ENCODE results near the gene SEMA3B. TPM values are rescaled to one million over a fixed set of nuclear protein-coding genes. Genes with fewer than 3 reads are reported as not detected.

Gene SEMA3B
- total RNA-seq, 2 experiments from 2014 or later = 0.52 to 0.84 TPM

DNA sequence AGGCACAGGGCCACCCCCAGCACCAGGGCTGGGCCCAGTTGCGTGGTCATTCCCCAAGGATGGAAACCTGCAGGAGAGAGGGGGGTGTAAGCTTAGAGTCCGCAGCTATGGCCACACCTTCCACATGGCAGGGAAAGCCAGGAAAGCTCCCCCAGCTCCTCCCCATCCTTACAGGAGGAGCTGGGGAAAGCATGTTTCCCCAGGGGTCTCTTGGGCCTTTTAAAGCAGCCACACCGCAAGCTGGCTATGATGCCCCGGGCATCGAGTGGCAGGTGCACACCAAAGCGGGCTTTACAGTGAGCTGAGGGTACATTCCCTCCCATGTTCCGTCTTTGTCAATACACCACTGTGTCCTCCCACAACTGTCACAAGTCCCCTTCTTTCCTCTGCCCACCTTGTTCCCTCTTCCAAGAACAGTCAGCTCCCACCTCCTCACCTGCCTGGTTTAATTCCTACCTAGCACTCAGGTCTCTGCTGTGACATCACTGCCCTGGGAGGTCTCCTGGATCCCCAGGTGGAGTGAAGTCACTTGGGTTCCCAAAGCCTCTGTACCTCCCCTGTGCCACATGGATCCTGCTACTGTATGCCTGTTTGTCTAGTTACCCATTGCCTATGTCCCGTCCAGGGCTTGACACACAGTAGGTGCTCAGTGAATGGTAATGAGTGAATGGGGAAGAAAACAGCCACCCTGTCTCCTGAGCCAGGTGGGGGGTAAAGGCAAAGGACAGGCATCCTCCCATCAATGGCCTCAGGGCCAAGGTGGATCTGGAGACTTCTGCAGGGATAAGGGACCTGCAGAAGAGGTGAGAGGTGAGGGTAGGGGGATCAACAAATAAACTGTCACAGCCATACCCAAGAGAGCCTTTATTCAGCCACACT lies 26.8 kb downstream of the SEMA3B start:
- ChIA-PET POLR2A (no interaction called here), CTCF (interaction anchor here (1.3 kb wide), 1 partner anchor 21 kb away, joined by 3 read pairs; no protein-coding TSS in a partner anchor)

DNA sequence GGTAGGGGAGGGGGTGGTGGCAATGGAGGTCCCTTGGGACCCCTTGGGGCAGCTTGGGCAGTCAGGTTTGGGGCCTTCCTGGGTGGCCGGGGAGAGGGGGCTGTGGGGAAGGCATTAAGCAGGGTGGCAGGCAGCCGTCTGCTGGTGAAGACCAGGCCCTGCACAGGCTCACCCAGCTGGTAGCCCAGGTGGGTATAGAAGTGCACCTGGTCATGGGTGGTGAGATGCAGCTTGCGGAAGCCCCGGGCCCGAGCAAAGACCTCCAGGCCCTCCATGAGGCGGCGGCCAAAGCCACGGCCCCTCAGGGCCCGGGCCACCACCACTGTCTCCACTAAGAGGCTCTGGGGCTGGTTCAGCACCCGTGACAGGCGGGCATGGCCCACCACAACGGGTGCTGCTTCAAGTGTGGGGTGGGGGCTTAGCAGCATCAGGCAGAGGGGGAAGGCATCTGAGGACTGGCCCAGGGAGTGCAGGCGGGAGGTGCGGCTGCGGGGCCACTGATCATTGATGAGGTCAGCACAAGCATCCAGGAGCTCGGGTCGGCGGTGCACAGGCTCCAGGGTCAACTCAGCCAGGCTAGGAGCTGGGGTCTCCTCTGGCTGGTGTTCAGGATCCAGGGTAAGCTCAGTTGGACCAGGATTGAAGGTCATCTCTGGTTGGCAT lies 27.9 kb downstream of the SEMA3B start:
- Mint-ChIP-seq H3K4me1 (ENCODE audit: low read depth) (peaks cover 42% of the 10 kb centered on the region), H3K4me3 (no peak overlapping the region), H3K27me3 (ENCODE audit: low read depth) (no peaks in the 10 kb centered on the region), H3K36me3 (ENCODE audit: low read depth) (peaks cover 2% of the 10 kb centered on the region), H3K27ac (peak overlapping the region; percentile 99), H3K9me3 (ENCODE audit: insufficient read depth) (no peaks in the 10 kb centered on the region)
- DNase-seq (no peak), ATAC-seq (no peak)
- ChIA-PET POLR2A (interaction anchor here (3.5 kb wide), 1 partner anchor 40 kb away, joined by 27 read pairs; no protein-coding TSS in a partner anchor), CTCF (interaction anchor here (1.4 kb wide), 1 partner anchor 25 kb away, joined by 3 read pairs; no protein-coding TSS in a partner anchor)

More for the DNA sequence above, 26.8 kb downstream of the SEMA3B start:
- Mint-ChIP-seq H3K27me3 (ENCODE audit: low read depth) (no peaks in the 10 kb centered on the region), H3K36me3 (ENCODE audit: low read depth) (peaks cover 7% of the 10 kb centered on the region), H3K4me1 (ENCODE audit: low read depth) (peaks cover 45% of the 10 kb centered on the region), H3K4me3 (no peak overlapping the region), H3K27ac (peak overlapping the region; percentile 1), H3K9me3 (ENCODE audit: insufficient read depth) (no peaks in the 10 kb centered on the region)
- ATAC-seq (no peak), DNase-seq (no peak)

DNA sequence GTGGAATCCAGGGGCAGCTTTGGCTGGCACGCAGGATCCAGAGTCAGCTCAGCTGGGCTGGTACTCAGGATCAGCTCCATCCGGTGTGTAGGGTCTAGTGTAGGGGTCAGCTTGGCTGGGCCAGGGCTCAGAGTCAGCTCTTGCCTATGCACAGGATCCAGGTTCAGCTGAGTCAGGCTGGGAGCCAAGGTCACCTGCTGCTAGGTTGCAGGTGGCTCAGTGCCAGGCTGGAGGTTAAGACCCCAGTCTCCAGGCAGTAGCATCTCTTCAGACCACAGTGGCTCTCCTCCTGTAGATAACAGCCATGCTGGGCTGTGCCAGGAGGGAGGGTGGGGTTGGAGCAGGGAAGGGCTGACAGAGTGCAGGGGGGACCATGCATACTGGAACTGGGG lies 28.4 kb downstream of the SEMA3B start:
- peaks cover 41% of the 10 kb centered on the region for H3K4me1 Mint-ChIP-seq (ENCODE audit: low read depth)
- CTCF ChIA-PET = interaction anchor here (1.2 to 1.4 kb wide), 2 partner anchors 23 to 25 kb away, joined by 3 read pairs; no protein-coding TSS in a partner anchor
- H3K27ac Mint-ChIP-seq = peak overlapping the region; percentile 99
- peaks cover 2% of the 10 kb centered on the region for H3K36me3 Mint-ChIP-seq (ENCODE audit: low read depth)
- no peaks in the 10 kb centered on the region for H3K9me3 Mint-ChIP-seq (ENCODE audit: insufficient read depth)
- peak overlapping the region; percentile 97 for H3K4me3 Mint-ChIP-seq
- ATAC-seq (no peak), DNase-seq (no peak)
- no peaks in the 10 kb centered on the region for H3K27me3 Mint-ChIP-seq (ENCODE audit: low read depth)
- POLR2A ChIA-PET = interaction anchor here (0.5 to 3.5 kb wide), 2 partner anchors 18 to 40 kb away, joined by 4 to 27 read pairs; no protein-coding TSS in a partner anchor

- DNase-seq = no peak
- Mint-ChIP-seq H3K4me1 (ENCODE audit: low read depth) (peaks cover 34% of the 10 kb centered on the region), H3K27me3 (ENCODE audit: low read depth) (no peaks in the 10 kb centered on the region), H3K4me3 (peak overlapping the region; percentile 97), H3K36me3 (ENCODE audit: low read depth) (peaks cover 2% of the 10 kb centered on the region), H3K9me3 (ENCODE audit: insufficient read depth) (no peaks in the 10 kb centered on the region), H3K27ac (peak overlapping the region; percentile 99)
- ChIA-PET POLR2A (interaction anchor here (0.5 to 3.5 kb wide), 11 partner anchors 10 to 358 kb away, joined by 3 to 27 read pairs (median 4); partner anchors contain the start of genes CYB561D2, NPRL2, RASSF1 and RBM6), CTCF (interaction anchor here (0.7 to 10.1 kb wide), 12 partner anchors 23 to 71 kb away, joined by 3 to 113 read pairs (median 6); partner anchors contain the start of genes CYB561D2, HYAL2, NPRL2 and RASSF1)
- no peak for ATAC-seq
Measured at GRCh38 chr3:50297896-50298725, 29.2 kb downstream of the SEMA3B start.

GRCh38 chr3:50298836-50299637 lies 30.1 kb downstream of the SEMA3B start, which contains the start of the genes HYAL3 and NAA80:
TSS of gene HYAL3 (minus strand) at chr3:50299405. CDS start at chr3:50295602, 3,803 bp downstream.
TSS of gene NAA80 (minus strand) at chr3:50299405. CDS start at chr3:50297463, 1,942 bp downstream.
- DNase-seq (peak; percentile 100), ATAC-seq (peak; percentile 87)
- Mint-ChIP-seq H3K9me3 (ENCODE audit: insufficient read depth) (no peaks in the 10 kb centered on the region), H3K4me1 (ENCODE audit: low read depth) (peaks cover 32% of the 10 kb centered on the region), H3K4me3 (peak within 1 kb of the TSS; percentile 97), H3K36me3 (ENCODE audit: low read depth) (peaks cover 2% of the 10 kb centered on the region), H3K27ac (peak within 1 kb of the TSS; percentile 99), H3K27me3 (ENCODE audit: low read depth) (no peaks in the 10 kb centered on the region)
- ChIA-PET POLR2A (interaction anchor here (0.7 to 3.5 kb wide), 15 partner anchors 11 to 359 kb away, joined by 3 to 27 read pairs (median 4); partner anchors contain the start of genes CYB561D2, GNAI2, NPRL2 and RASSF1), CTCF (interaction anchor here (0.9 to 10.1 kb wide), 13 partner anchors 14 to 243 kb away, joined by 3 to 113 read pairs (median 6); partner anchors contain the start of genes HYAL2, RASSF1 and TUSC2)

GRCh38 chr3:50299638-50299928 lies 30.6 kb downstream of the SEMA3B start:
- Mint-ChIP-seq H3K27ac (peak overlapping the region; percentile 99), H3K4me1 (ENCODE audit: low read depth) (peaks cover 32% of the 10 kb centered on the region), H3K27me3 (ENCODE audit: low read depth) (no peaks in the 10 kb centered on the region), H3K36me3 (ENCODE audit: low read depth) (peaks cover 2% of the 10 kb centered on the region), H3K4me3 (peak overlapping the region; percentile 97), H3K9me3 (ENCODE audit: insufficient read depth) (no peaks in the 10 kb centered on the region)
- DNase-seq (no peak), ATAC-seq (no peak)
- POLR2A ChIA-PET = interaction anchor here (0.7 to 3.5 kb wide), 13 partner anchors 11 to 307 kb away, joined by 3 to 27 read pairs (median 4); partner anchors contain the start of genes CYB561D2, GNAI2, NPRL2 and RASSF1
- CTCF ChIA-PET = interaction anchor here (0.9 to 10.1 kb wide), 12 partner anchors 14 to 243 kb away, joined by 3 to 113 read pairs (median 6); partner anchors contain the start of genes HYAL2 and RASSF1

DNA sequence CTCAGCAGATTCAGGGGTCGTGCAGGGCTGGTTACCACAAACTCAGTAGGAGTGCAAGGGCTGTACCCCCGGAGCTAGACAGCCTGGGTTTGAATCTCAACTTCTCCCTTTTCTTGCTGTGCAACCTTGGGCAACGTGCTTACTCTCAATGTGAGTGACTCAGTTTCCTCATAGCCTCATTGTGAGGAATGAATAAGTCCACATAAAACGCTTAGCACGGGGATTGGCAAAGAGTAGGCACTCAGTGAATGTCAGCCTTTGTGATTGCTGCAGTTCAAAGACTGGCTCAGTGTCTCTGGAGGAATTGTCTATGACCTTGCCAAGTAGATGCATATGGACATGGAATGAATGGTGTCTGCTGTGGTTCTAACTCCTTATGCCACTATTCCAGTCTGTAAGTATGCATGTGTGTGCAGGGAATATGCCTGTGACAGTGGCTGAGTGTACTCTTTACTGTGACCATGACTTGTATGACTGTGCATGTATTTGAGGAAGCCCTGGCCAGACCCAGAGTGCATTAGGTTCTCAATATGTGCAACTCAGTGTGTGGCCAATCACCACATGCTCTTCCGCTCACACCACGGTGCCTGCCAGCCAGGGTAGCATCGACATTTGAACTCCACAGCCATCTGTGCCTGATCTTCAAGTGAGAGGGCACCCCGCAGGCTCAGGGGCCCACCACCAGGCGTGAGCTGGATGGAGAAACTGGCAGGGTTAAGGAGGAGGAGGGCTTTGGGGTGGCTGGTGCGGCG lies 31.2 kb downstream of the SEMA3B start:
- Mint-ChIP-seq H3K4me1 (ENCODE audit: low read depth) (peaks cover 32% of the 10 kb centered on the region), H3K36me3 (ENCODE audit: low read depth) (peaks cover 2% of the 10 kb centered on the region), H3K4me3 (peak overlapping the region; percentile 97), H3K9me3 (ENCODE audit: insufficient read depth) (no peaks in the 10 kb centered on the region), H3K27ac (peak overlapping the region; percentile 99), H3K27me3 (ENCODE audit: low read depth) (no peaks in the 10 kb centered on the region)
- ChIA-PET CTCF (interaction anchor here (0.9 to 10.1 kb wide), 11 partner anchors 13 to 242 kb away, joined by 3 to 113 read pairs (median 6); partner anchors contain the start of genes HYAL2 and RASSF1), POLR2A (interaction anchor here (0.7 to 3.5 kb wide), 12 partner anchors 12 to 306 kb away, joined by 3 to 27 read pairs (median 4); partner anchors contain the start of genes GNAI2 and RASSF1)
- DNase-seq (no peak), ATAC-seq (no peak)

GRCh38 chr3:50300681-50301254 lies 31.8 kb downstream of the SEMA3B start:
- DNase-seq = no peak
- ChIA-PET CTCF (interaction anchor here (10.1 kb wide), 1 partner anchor 21 kb away, joined by 113 read pairs; the partner anchor contains the start of gene HYAL2), POLR2A (no interaction called here)
- Mint-ChIP-seq H3K27ac (peak overlapping the region; percentile 99), H3K27me3 (ENCODE audit: low read depth) (no peaks in the 10 kb centered on the region), H3K9me3 (ENCODE audit: insufficient read depth) (no peaks in the 10 kb centered on the region), H3K36me3 (ENCODE audit: low read depth) (peaks cover 2% of the 10 kb centered on the region), H3K4me3 (peak overlapping the region; percentile 97), H3K4me1 (ENCODE audit: low read depth) (peaks cover 32% of the 10 kb centered on the region)
- no peak for ATAC-seq
